ENCODE results near the gene METTL26. TPM values are rescaled to one million over a fixed set of nuclear protein-coding genes. Genes with fewer than 3 reads are reported as not detected.

METTL26 gene
- total and polyA plus RNA-seq, 9 of the 15 experiments (the other 6 are each of a cell fraction or from before 2014, with no cell fraction given), result 7.3 to 262 (median 80.9) TPM

- TF ChIP-seq, protein P1, sequence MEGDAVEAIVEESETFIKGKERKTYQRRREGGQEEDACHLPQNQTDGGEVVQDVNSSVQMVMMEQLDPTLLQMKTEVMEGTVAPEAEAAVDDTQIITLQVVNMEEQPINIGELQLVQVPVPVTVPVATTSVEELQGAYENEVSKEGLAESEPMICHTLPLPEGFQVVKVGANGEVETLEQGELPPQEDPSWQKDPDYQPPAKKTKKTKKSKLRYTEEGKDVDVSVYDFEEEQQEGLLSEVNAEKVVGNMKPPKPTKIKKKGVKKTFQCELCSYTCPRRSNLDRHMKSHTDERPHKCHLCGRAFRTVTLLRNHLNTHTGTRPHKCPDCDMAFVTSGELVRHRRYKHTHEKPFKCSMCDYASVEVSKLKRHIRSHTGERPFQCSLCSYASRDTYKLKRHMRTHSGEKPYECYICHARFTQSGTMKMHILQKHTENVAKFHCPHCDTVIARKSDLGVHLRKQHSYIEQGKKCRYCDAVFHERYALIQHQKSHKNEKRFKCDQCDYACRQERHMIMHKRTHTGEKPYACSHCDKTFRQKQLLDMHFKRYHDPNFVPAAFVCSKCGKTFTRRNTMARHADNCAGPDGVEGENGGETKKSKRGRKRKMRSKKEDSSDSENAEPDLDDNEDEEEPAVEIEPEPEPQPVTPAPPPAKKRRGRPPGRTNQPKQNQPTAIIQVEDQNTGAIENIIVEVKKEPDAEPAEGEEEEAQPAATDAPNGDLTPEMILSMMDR (IDR thresholded peaks at IDR 0.05 in 2 of 3, conservative IDR thresholded peaks at IDR 0.05 in 1 of 3; ENCODE audit: insufficient read depth in 2 of 3, low read depth in 1 of 3, low read length in 3 of 3), result peak; percentile 26 to 30 (median 26); a peak in 4 of 6 replicates
- no peak for TF ChIP-seq TOE1 (IDR thresholded peaks at IDR 0.05; ENCODE audit: borderline replicate concordance)
- no peak for TF ChIP-seq TOE1 (CRISPR knock-in tag; IDR thresholded peaks at IDR 0.05; ENCODE audit: borderline replicate concordance, low read depth)
- TF ChIP-seq, protein P2, sequence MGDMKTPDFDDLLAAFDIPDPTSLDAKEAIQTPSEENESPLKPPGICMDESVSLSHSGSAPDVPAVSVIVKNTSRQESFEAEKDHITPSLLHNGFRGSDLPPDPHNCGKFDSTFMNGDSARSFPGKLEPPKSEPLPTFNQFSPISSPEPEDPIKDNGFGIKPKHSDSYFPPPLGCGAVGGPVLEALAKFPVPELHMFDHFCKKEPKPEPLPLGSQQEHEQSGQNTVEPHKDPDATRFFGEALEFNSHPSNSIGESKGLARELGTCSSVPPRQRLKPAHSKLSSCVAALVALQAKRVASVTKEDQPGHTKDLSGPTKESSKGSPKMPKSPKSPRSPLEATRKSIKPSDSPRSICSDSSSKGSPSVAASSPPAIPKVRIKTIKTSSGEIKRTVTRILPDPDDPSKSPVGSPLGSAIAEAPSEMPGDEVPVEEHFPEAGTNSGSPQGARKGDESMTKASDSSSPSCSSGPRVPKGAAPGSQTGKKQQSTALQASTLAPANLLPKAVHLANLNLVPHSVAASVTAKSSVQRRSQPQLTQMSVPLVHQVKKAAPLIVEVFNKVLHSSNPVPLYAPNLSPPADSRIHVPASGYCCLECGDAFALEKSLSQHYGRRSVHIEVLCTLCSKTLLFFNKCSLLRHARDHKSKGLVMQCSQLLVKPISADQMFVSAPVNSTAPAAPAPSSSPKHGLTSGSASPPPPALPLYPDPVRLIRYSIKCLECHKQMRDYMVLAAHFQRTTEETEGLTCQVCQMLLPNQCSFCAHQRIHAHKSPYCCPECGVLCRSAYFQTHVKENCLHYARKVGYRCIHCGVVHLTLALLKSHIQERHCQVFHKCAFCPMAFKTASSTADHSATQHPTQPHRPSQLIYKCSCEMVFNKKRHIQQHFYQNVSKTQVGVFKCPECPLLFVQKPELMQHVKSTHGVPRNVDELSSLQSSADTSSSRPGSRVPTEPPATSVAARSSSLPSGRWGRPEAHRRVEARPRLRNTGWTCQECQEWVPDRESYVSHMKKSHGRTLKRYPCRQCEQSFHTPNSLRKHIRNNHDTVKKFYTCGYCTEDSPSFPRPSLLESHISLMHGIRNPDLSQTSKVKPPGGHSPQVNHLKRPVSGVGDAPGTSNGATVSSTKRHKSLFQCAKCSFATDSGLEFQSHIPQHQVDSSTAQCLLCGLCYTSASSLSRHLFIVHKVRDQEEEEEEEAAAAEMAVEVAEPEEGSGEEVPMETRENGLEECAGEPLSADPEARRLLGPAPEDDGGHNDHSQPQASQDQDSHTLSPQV (IDR thresholded peaks at IDR 0.05), result no peak
Measured at GRCh38 chr16:610513-611381, 25.4 kb downstream of the METTL26 start (continued).
